Testis (tissue), 3 donors: ENCODE data around the gene MAPK10. TPM values are rescaled to one million over a fixed set of nuclear protein-coding genes. Genes with fewer than 3 reads are reported as not detected.

Experiments used
- DNase-seq: peaks from one replicate; pipeline ENCODE4 v3.0.0-alpha.2; 2019
- H3K27ac ChIP-seq, 2 donors: fragments of 200-600 bp; sonication (generic); one replicate each; pipeline ENCODE4 v1.5.1; 2019
- H3K27me3 ChIP-seq: fragments of 200-600 bp; sonication (generic); one replicate; pipeline ENCODE4 v1.5.1; 2019
- H3K36me3 ChIP-seq: fragments of 200-600 bp; sonication (generic); one replicate; pipeline ENCODE4 v1.5.1; 2017; ENCODE audit warnings: low read depth; ENCODE audit errors: missing control alignments
- H3K4me1 ChIP-seq: fragments of 200-600 bp; sonication (generic); one replicate; pipeline ENCODE4 v1.5.1; 2019
- H3K4me3 ChIP-seq, 2 donors: fragments of 200-600 bp; sonication (generic); one replicate each; pipeline ENCODE4 v1.5.1; 2017 to 2019
- H3K9me3 ChIP-seq: fragments of 200-600 bp; sonication (generic); one replicate; pipeline ENCODE4 v1.5.1; 2017
- POLR2A ChIP-seq: fragments of 450-650 bp; IDR thresholded peaks from one replicate; pipeline ENCODE4 v1.6.1; 2017; ENCODE audit warnings: antibody characterized with exemption, mild to moderate bottlenecking, moderate library complexity
- WGBS, 2 donors: methylation state at CpG; one replicate each; pipeline ENCODE4 v1.1.5; 2018; 5-methylcytosine and 5-hydroxymethylcytosine counted together
- intact Hi-C: fragments of 100-400 bp; cut with DNase I; formaldehyde crosslinking; loops from one replicate; pipeline ENCODE4 v1.15.1; 2023; ENCODE audit warnings: low total_unique reads
- polyA plus RNA-seq: library from polyadenylated mRNA; stranded (reverse); fragments of 350-450 nt; fragmentation: Illumina TruSeq; extraction: RNeasy Lipid Tissue Mini Kit (QIAGEN cat#74804); gene quantifications from one replicate; pipeline ENCODE4 v1.2.3, GENCODE V29; 2014; ENCODE audit warnings: low read depth, low replicate concordance; ENCODE audit not compliant: insufficient read depth
- total RNA-seq, 2 donors: library from RNA; depleted of rRNA; stranded (reverse); fragments of >200 nt; gene quantifications; one replicate each; pipeline ENCODE4 v1.2.3, GENCODE V29; 2016
- TF ChIP-seq, protein P1 (sequence below), 3 experiments: fragments of 450-650 bp in 2 of 3; fragments of 200-600 bp in 1 of 3; sonication (generic) in 1 of 3; IDR thresholded peaks; one replicate each; pipeline ENCODE4 v1.5.1; 2016 to 2019; ENCODE audit warnings: antibody characterized with exemption in 3 of 3, mild to moderate bottlenecking in 2 of 3, moderate library complexity in 1 of 3

MAPK10 gene
- total and polyA plus RNA-seq, 3 donors from 2014 or later = 56.1 to 64.6 (median 61.1) TPM

GRCh38 chr4:86243750-86244149 is 116.1 kb downstream of the MAPK10 start:
- 79 to 82% methylated on average over 3 of the region's 3 CpGs for WGBS, 2 donors
- intact Hi-C loops = no loop called here

DNA sequence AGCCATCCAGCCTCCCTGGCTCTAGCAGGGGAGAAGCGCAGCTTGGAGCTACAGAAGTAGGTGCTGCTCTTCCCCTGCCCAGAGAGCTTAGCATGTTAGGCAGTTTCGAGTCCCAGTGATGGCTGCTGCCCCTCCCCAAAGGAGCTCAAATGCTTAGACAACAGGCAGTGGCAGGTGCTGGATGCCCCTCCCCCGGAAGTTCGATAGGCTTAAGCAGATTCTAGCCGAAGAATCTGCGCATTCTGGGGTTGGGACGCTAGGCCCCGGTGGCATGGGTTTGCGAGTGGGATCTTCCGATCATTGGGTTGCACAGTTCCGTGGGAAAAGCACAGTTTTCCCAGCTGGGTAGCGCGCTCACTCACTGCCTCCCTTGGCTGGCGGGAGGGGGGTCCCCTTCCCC is 117.2 kb downstream of the MAPK10 start:
- no peaks in the 10 kb centered on the region for H3K4me1 ChIP-seq
- 64 to 82% methylated on average over 10 to 14 of the region's 14 CpGs for WGBS, 2 donors
- H3K9me3 ChIP-seq = no peaks in the 10 kb centered on the region
- no peaks in the 10 kb centered on the region for H3K36me3 ChIP-seq
- H3K27ac ChIP-seq = no peak overlapping the region
- intact Hi-C loops = no loop called here
- TF ChIP-seq POLR2A = no peak
- TF ChIP-seq, protein P1, sequence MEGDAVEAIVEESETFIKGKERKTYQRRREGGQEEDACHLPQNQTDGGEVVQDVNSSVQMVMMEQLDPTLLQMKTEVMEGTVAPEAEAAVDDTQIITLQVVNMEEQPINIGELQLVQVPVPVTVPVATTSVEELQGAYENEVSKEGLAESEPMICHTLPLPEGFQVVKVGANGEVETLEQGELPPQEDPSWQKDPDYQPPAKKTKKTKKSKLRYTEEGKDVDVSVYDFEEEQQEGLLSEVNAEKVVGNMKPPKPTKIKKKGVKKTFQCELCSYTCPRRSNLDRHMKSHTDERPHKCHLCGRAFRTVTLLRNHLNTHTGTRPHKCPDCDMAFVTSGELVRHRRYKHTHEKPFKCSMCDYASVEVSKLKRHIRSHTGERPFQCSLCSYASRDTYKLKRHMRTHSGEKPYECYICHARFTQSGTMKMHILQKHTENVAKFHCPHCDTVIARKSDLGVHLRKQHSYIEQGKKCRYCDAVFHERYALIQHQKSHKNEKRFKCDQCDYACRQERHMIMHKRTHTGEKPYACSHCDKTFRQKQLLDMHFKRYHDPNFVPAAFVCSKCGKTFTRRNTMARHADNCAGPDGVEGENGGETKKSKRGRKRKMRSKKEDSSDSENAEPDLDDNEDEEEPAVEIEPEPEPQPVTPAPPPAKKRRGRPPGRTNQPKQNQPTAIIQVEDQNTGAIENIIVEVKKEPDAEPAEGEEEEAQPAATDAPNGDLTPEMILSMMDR (IDR thresholded peaks at IDR 0.05) = no peak
- H3K27me3 ChIP-seq = no peaks in the 10 kb centered on the region
- H3K4me3 ChIP-seq = no peak overlapping the region
- DNase-seq = no peak

More at GRCh38 chr4:86243750-86244149, 116.1 kb downstream of the MAPK10 start:
- no peak for DNase-seq
- Histone ChIP-seq H3K4me3 (no peak overlapping the region), H3K9me3 (no peaks in the 10 kb centered on the region), H3K36me3 (no peaks in the 10 kb centered on the region), H3K4me1 (no peaks in the 10 kb centered on the region), H3K27ac (no peak overlapping the region), H3K27me3 (no peaks in the 10 kb centered on the region)
- no peak for TF ChIP-seq POLR2A
- TF ChIP-seq, protein P1 (IDR thresholded peaks at IDR 0.05) = no peak

DNA sequence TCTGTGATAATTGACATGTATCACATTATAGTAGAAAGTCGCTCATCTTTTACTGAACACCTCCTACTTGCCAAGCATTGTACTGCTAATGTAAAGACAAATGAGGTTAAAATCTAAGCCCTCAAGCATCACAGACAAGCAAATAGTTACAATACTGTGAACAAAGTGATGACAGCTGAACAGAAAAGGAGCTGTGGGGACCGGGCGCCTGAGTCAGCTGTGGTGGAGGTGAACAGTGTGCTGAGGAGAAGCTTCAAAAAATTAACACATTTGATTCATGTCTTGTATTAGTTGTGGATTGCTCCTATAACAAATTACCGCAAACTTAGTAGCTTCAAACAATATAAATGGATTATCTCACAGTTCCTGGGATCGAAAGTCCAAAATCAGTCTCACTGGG is 124.3 kb downstream of the MAPK10 start:
- no peaks in the 10 kb centered on the region for H3K27me3 ChIP-seq
- no peak for DNase-seq
- 85 to 92% methylated on average over 5 of the region's 5 CpGs for WGBS, 2 donors
- intact Hi-C loops = no loop called here
- no peaks in the 10 kb centered on the region for H3K9me3 ChIP-seq
- TF ChIP-seq POLR2A = no peak
- TF ChIP-seq, protein P1 (IDR thresholded peaks at IDR 0.05) = no peak
- H3K4me1 ChIP-seq = no peaks in the 10 kb centered on the region
- no peak overlapping the region for H3K4me3 ChIP-seq
- H3K36me3 ChIP-seq = no peaks in the 10 kb centered on the region
- no peak overlapping the region for H3K27ac ChIP-seq

DNA sequence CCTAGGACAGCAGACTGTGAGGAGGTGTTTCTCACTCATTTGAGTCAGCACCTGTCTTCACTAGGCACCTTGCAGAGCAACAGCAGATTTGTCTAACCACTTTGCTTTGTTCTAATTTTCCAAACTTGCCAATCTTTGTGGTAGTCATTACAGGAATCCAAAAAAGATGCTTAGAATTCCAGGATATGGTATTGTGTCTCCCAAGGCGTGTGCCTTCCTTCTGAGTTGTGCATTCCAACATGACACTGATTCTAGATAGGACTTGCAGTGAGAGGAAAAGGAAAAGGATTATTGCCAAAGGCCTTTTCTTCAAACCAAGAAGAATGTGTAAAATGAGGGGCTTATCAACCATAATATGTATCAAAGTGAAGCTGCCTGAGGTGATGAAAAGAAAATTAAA is 126.2 kb downstream of the MAPK10 start:
- no peak overlapping the region for H3K27ac ChIP-seq
- 28 to 73% methylated on average over 1 of the region's 1 CpG for WGBS, 2 donors
- H3K36me3 ChIP-seq = no peaks in the 10 kb centered on the region
- H3K27me3 ChIP-seq = no peaks in the 10 kb centered on the region
- no peak for TF ChIP-seq POLR2A
- TF ChIP-seq, protein P1 (IDR thresholded peaks at IDR 0.05) = no peak
- intact Hi-C loops = no loop called here
- H3K4me3 ChIP-seq = no peak overlapping the region
- H3K4me1 ChIP-seq = no peaks in the 10 kb centered on the region
- no peak for DNase-seq
- H3K9me3 ChIP-seq = no peaks in the 10 kb centered on the region

DNA sequence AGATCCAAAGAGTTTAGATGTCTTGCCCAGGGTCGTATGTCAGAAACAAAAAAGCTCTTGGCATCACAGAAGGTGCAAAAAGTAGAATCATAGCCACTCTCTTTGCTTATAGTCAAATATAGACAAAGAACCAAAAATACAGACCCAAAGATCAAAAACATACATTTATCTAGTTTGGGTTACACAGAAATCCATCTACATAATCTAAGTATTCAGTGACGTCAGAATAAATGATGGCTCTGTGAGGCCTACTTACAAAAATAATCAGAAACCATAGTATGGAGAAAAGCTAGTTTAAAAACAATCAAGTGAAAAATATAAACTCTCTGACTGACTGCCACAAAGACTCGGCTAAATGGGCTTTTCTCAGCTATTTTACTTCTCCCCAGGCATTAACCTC is 126.8 kb downstream of the MAPK10 start:
- Histone ChIP-seq H3K36me3 (no peaks in the 10 kb centered on the region), H3K27me3 (no peaks in the 10 kb centered on the region), H3K27ac (no peak overlapping the region), H3K4me1 (no peaks in the 10 kb centered on the region), H3K4me3 (no peak overlapping the region), H3K9me3 (no peaks in the 10 kb centered on the region)
- intact Hi-C loops = no loop called here
- TF ChIP-seq, protein P1 (IDR thresholded peaks at IDR 0.05) = no peak
- TF ChIP-seq POLR2A = no peak
- no peak for DNase-seq
- WGBS, 2 donors = 82 to 87% methylated on average over 3 of the region's 3 CpGs
